AG09309 (cell line): ENCODE measurements around the gene TRPV3.

ENCODE experiments used
- DNase-seq: peaks from one replicate; pipeline ENCODE4 v3.0.0-alpha.2; 2010; ENCODE audit warnings: low read depth
- H3K4me3 ChIP-seq: 2 replicates; pipeline ENCODE4 v1.5.1; 2011; ENCODE audit warnings: mild to moderate bottlenecking, low read depth, low read length, moderate library complexity; ENCODE audit not compliant: control insufficient read depth
- CTCF ChIP-seq: IDR thresholded peaks from 2 replicates; pipeline ENCODE4 v1.5.1; 2011; ENCODE audit warnings: mild to moderate bottlenecking, low read depth, low read length, inconsistent platforms; ENCODE audit not compliant: insufficient read depth, control insufficient read depth; ENCODE audit errors: missing control alignments

Gene TRPV3

DNA sequence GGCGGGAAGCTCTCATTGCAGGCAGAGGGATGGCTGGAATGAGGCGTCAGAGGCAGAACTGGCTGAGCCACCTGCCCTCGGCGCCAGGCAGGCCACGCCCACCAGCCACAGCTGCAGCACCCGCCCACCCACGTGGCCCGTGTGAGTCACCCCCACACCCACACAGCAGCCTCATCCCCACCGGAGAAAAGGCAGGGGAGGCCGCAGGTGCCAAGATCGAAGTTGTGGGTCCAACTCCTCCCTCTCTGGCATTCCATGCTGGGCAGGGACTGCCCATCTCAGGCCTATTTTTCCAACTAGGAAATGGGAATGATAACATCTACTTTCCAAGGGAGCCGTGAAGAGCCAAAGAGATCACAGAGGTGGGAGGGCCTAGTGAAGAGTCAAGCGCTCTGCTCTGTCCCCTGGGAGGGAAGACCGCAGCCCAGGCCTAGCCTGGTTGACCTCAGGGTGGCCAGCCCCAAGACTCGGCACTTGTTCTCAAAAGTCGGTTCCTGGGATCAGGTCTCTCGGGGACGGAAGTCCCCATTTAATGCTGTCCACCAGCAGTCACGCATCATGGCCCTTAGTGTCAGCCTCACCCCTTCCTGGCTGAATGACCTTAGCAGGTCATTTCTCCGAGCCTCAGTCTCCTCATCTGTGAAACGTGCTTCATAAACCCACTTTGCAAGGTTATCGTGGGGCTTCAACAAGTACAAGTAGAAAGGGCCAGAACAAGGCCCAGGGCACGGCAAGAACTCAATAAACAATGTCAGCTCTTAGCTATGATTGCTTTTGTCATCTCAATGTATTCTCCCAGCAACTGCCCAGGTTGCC is at the start of gene TRPV3:
TRPV3 (minus strand) TSS at position 45 of the 816 bp plus-strand sequence. CDS start 2,962 bp downstream, outside the sequence.
- no peak for TF ChIP-seq CTCF
- DNase-seq = no peak
- no peak within 1 kb of the TSS for H3K4me3 ChIP-seq

DNA sequence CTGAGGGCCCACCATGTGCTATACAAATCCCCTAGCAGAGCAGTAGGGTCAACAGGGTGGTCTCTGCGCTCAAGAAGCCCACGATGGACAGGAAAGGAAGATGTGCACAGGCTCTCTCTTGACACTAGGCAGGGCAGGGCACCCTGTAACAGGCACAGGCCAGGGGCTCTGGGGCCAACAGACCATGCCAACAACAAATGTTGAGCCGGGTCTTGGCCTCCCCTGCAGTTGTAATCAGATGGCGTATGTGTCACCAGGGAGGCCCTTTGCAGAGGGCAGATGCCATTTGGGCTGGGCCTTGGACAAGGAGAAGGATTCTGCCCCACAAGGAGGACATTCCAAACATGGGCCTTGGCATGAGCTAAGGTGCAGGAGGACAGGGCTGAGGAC is 46.3 kb upstream of the TRPV3 start:
- no peak overlapping the region for H3K4me3 ChIP-seq
- TF ChIP-seq CTCF = no peak
- DNase-seq = no peak

GRCh38 chr17:3603119-3603869 is 45.7 kb upstream of the TRPV3 start:
- no peak overlapping the region for H3K4me3 ChIP-seq
- DNase-seq = peak; percentile 37
- TF ChIP-seq CTCF = no peak

- peak; percentile 12 for TF ChIP-seq CTCF
- no peak for DNase-seq
- no peak overlapping the region for H3K4me3 ChIP-seq
Measured at GRCh38 chr17:3602499-3602898, 44.9 kb upstream of the TRPV3 start.

DNA sequence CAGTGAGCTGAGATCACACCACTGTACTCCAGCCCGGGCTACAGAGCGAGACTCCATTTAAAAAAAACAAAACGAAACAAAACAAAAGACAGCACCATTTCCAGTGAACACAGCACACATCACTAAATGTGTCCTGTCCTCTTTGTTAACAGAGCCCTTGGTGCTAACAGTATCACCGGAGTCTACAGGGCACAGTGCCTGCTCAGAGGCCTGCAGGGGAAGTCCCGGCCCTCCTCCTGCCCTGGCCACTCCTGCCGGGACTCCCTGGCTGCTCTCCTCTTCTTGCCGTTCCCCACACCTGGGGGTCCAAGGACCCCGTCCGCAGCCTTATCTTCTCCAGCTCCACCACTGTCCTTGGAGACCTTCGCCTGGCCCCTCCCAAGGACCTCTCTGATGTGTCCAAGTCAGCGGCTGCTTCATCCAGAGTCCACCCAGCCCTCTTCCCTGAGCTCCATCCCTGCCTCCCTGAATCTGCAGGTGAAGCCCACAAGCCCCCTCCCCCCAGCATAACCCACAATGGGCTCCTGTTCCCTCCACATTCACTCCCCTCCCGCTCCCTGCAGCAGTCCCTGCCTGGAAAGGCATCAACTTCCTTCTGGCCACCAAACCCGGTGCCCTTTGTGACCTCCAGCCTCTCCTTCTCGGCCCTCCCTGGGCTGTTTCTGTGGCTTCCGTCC is 43.1 kb upstream of the TRPV3 start:
- DNase-seq = no peak
- no peak for TF ChIP-seq CTCF
- no peak overlapping the region for H3K4me3 ChIP-seq

GRCh38 chr17:3598078-3598477 is 40.5 kb upstream of the TRPV3 start:
- DNase-seq = no peak
- no peak for TF ChIP-seq CTCF
- no peak overlapping the region for H3K4me3 ChIP-seq
